Calu3 (cell line): ENCODE results near the gene RABGAP1. TPM values are rescaled to one million over a fixed set of nuclear protein-coding genes. Genes with fewer than 3 reads are reported as not detected.

Experiments
- BruUV-seq: library from RNA; stranded (reverse); fragments of 400-500 nt; replicated peaks from 2 replicates; lab custom pipeline; 2021; lab: Mats Ljungman, UMichigan
- CTCF ChIA-PET: fragments of 300-600 bp; sonication (Branson Sonifier 250); formaldehyde crosslinking; loops from one replicate; lab custom pipeline; 2022; ENCODE audit warnings: antibody characterized with exemption; lab: Charles Lee
- DNase-seq: peaks from one replicate; pipeline ENCODE4 v3.0.0; 2022
- H3K27ac Mint-ChIP-seq: one replicate; pipeline ENCODE4 v1.8.0; 2022; ENCODE audit warnings: mixed read lengths; ENCODE audit not compliant: unreplicated experiment
- H3K27me3 Mint-ChIP-seq: one replicate; pipeline ENCODE4 v1.8.0; 2022; ENCODE audit warnings: mixed read lengths; ENCODE audit not compliant: unreplicated experiment
- H3K36me3 Mint-ChIP-seq: one replicate; pipeline ENCODE4 v1.8.0; 2022; ENCODE audit warnings: mild to moderate bottlenecking, moderate library complexity, mixed read lengths; ENCODE audit not compliant: insufficient read depth, unreplicated experiment
- H3K4me1 Mint-ChIP-seq: one replicate; pipeline ENCODE4 v1.8.0; 2022; ENCODE audit warnings: mild to moderate bottlenecking, low read depth, mixed read lengths; ENCODE audit not compliant: unreplicated experiment
- H3K4me3 Mint-ChIP-seq: one replicate; pipeline ENCODE4 v1.8.0; 2022; ENCODE audit warnings: mild to moderate bottlenecking, low read depth, moderate library complexity, mixed read lengths; ENCODE audit not compliant: unreplicated experiment
- H3K9me3 Mint-ChIP-seq: one replicate; pipeline ENCODE4 v1.8.0; 2022; ENCODE audit warnings: low read depth, mixed read lengths; ENCODE audit not compliant: unreplicated experiment
- CTCF ChIP-seq: fragments of 200-600 bp; IDR thresholded peaks from one replicate; pipeline ENCODE4 v1.8.0; 2022; ENCODE audit warnings: antibody characterized with exemption; ENCODE audit not compliant: unreplicated experiment
- intact Hi-C: fragments of 100-400 bp; cut with micrococcal nuclease; formaldehyde crosslinking; loops from one replicate; pipeline ENCODE4 v1.10.0; 2022; ENCODE audit not compliant: unreplicated experiment
- total RNA-seq: library from RNA; stranded (reverse); gene quantifications from 2 replicates; pipeline ENCODE4 v1.2.3, GENCODE V29; 2022

The RABGAP1 gene
- total RNA-seq, 1 experiment from 2014 or later, result 57.9 TPM

- no peaks in the 10 kb centered on the region for H3K27me3 Mint-ChIP-seq
- H3K36me3 Mint-ChIP-seq, result peaks cover 32% of the 10 kb centered on the region
- H3K27ac Mint-ChIP-seq, result no peak overlapping the region
- H3K4me3 Mint-ChIP-seq, result no peak overlapping the region
- H3K9me3 Mint-ChIP-seq, result no peaks in the 10 kb centered on the region
- TF ChIP-seq CTCF, result no peak
- H3K4me1 Mint-ChIP-seq, result no peaks in the 10 kb centered on the region
- no peak for DNase-seq
- CTCF ChIA-PET, result no interaction called here
- intact Hi-C loops, result no loop called here
- BruUV-seq, result no TSS peak
Observed at GRCh38 chr9:123116036-123116435, 175.2 kb downstream of the RABGAP1 start.

DNA sequence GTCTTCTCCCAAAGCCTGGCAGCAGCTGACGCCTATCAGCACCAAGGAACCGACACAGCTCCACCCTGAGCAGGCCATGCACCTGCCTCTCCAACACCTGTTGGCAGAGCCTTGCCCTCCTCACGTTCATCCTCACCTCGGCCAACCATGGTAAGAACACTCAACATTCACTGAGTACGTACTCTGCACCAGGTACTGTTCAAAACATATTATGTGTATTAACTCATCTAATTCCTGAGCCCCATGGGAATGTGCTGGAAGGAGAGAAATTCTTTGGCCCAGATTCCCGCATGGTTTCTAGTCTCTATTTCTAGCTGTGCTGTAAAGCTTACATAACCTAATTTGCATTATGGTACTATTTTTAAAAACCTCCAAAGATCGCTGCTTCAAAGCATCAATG, 178.7 kb downstream of the RABGAP1 start:
- H3K4me3 Mint-ChIP-seq, result no peak overlapping the region
- no peaks in the 10 kb centered on the region for H3K27me3 Mint-ChIP-seq
- no peaks in the 10 kb centered on the region for H3K9me3 Mint-ChIP-seq
- DNase-seq, result no peak
- CTCF ChIA-PET, result no interaction called here
- H3K27ac Mint-ChIP-seq, result no peak overlapping the region
- intact Hi-C loops, result no loop called here
- no peaks in the 10 kb centered on the region for H3K4me1 Mint-ChIP-seq
- BruUV-seq, result no TSS peak
- H3K36me3 Mint-ChIP-seq, result peaks cover 16% of the 10 kb centered on the region
- no peak for TF ChIP-seq CTCF

GRCh38 chr9:123120131-123120530, 179.3 kb downstream of the RABGAP1 start:
- CTCF ChIA-PET, result no interaction called here
- Mint-ChIP-seq H3K27ac (no peak overlapping the region), H3K4me3 (no peak overlapping the region), H3K36me3 (peaks cover 12% of the 10 kb centered on the region), H3K4me1 (no peaks in the 10 kb centered on the region), H3K27me3 (no peaks in the 10 kb centered on the region), H3K9me3 (no peaks in the 10 kb centered on the region)
- no TSS peak for BruUV-seq
- intact Hi-C loops, result no loop called here
- TF ChIP-seq CTCF, result no peak
- no peak for DNase-seq

DNA sequence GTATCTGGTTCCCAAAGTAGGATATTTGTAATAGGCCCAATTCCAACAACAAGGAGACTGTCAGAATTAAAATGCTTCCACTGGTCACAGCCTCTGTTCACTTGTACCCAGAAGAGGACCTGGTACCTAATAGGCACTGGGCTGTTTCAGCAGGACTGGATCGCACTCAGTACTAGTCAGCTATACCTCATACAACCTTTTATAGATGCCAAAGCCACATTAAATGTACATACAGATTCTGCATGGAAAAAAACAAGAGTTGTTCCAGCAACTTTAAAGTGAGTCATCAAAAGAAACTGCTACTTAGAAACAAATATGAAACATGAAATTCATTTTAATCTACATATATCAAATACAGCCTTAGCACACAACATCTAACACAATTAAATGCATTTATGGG, 180.1 kb downstream of the RABGAP1 start:
- CTCF ChIA-PET, result no interaction called here
- H3K27ac Mint-ChIP-seq, result no peak overlapping the region
- DNase-seq, result no peak

More for the DNA sequence above, 180.1 kb downstream of the RABGAP1 start:
- Mint-ChIP-seq H3K4me1 (no peaks in the 10 kb centered on the region), H3K36me3 (peaks cover 4% of the 10 kb centered on the region), H3K27me3 (no peaks in the 10 kb centered on the region), H3K9me3 (no peaks in the 10 kb centered on the region), H3K4me3 (no peak overlapping the region)
- no peak for TF ChIP-seq CTCF
- intact Hi-C loops, result no loop called here
- BruUV-seq, result no TSS peak
